ENCODE data around the gene PPP6R3. TPM values are rescaled to one million over a fixed set of nuclear protein-coding genes. Genes with fewer than 3 reads are reported as not detected.

Gene PPP6R3
- total RNA-seq, 1 experiment from 2014 or later = 122 TPM

GRCh38 chr11:68565768-68566167 is 105.2 kb downstream of the PPP6R3 start:
- H3K36me3 Mint-ChIP-seq (ENCODE audit: insufficient read depth, unreplicated experiment) = peaks cover 69% of the 10 kb centered on the region
- no peak overlapping the region for H3K27ac Mint-ChIP-seq (ENCODE audit: unreplicated experiment)
- intact Hi-C loops (cut with micrococcal nuclease; ENCODE audit: unreplicated experiment) = no loop called here
- no peaks in the 10 kb centered on the region for H3K9me3 Mint-ChIP-seq (ENCODE audit: low read depth, unreplicated experiment)
- BruUV-seq (replicated peaks) = no TSS peak
- no peak overlapping the region for H3K4me3 Mint-ChIP-seq (ENCODE audit: low read depth, unreplicated experiment)
- no peaks in the 10 kb centered on the region for H3K4me1 Mint-ChIP-seq (ENCODE audit: low read depth, unreplicated experiment)
- DNase-seq = no peak
- CTCF ChIA-PET = no interaction called here
- TF ChIP-seq CTCF (IDR thresholded peaks at IDR 0.05; ENCODE audit: unreplicated experiment) = no peak
- no peaks in the 10 kb centered on the region for H3K27me3 Mint-ChIP-seq (ENCODE audit: unreplicated experiment)

- DNase-seq = no peak
These were observed 107.0 kb downstream of the PPP6R3 start for GRCh38 chr11:68567553-68567952.

GRCh38 chr11:68569357-68569756 is 108.8 kb downstream of the PPP6R3 start:
- CTCF ChIA-PET = no interaction called here
- no TSS peak for BruUV-seq (replicated peaks)
- Mint-ChIP-seq H3K9me3 (ENCODE audit: low read depth, unreplicated experiment) (no peaks in the 10 kb centered on the region), H3K27me3 (ENCODE audit: unreplicated experiment) (no peaks in the 10 kb centered on the region), H3K36me3 (ENCODE audit: insufficient read depth, unreplicated experiment) (peaks cover 65% of the 10 kb centered on the region), H3K27ac (ENCODE audit: unreplicated experiment) (no peak overlapping the region), H3K4me3 (ENCODE audit: low read depth, unreplicated experiment) (no peak overlapping the region), H3K4me1 (ENCODE audit: low read depth, unreplicated experiment) (no peaks in the 10 kb centered on the region)
- no peak for DNase-seq
- intact Hi-C loops (cut with micrococcal nuclease; ENCODE audit: unreplicated experiment) = no loop called here
- no peak for TF ChIP-seq CTCF (IDR thresholded peaks at IDR 0.05; ENCODE audit: unreplicated experiment)

More at GRCh38 chr11:68567553-68567952, 107.0 kb downstream of the PPP6R3 start:
- peaks cover 66% of the 10 kb centered on the region for H3K36me3 Mint-ChIP-seq (ENCODE audit: insufficient read depth, unreplicated experiment)
- intact Hi-C loops (cut with micrococcal nuclease; ENCODE audit: unreplicated experiment) = no loop called here
- H3K27ac Mint-ChIP-seq (ENCODE audit: unreplicated experiment) = no peak overlapping the region
- no peak for TF ChIP-seq CTCF (IDR thresholded peaks at IDR 0.05; ENCODE audit: unreplicated experiment)
- BruUV-seq (replicated peaks) = no TSS peak
- no peak overlapping the region for H3K4me3 Mint-ChIP-seq (ENCODE audit: low read depth, unreplicated experiment)
- no peaks in the 10 kb centered on the region for H3K9me3 Mint-ChIP-seq (ENCODE audit: low read depth, unreplicated experiment)
- H3K27me3 Mint-ChIP-seq (ENCODE audit: unreplicated experiment) = no peaks in the 10 kb centered on the region
- CTCF ChIA-PET = no interaction called here
- H3K4me1 Mint-ChIP-seq (ENCODE audit: low read depth, unreplicated experiment) = no peaks in the 10 kb centered on the region

GRCh38 chr11:68570691-68571090 is 110.1 kb downstream of the PPP6R3 start:
- H3K4me1 Mint-ChIP-seq (ENCODE audit: low read depth, unreplicated experiment) = no peaks in the 10 kb centered on the region
- CTCF ChIA-PET = no interaction called here
- DNase-seq = no peak
- no TSS peak for BruUV-seq (replicated peaks)
- H3K4me3 Mint-ChIP-seq (ENCODE audit: low read depth, unreplicated experiment) = no peak overlapping the region
- no peaks in the 10 kb centered on the region for H3K27me3 Mint-ChIP-seq (ENCODE audit: unreplicated experiment)
- no peaks in the 10 kb centered on the region for H3K9me3 Mint-ChIP-seq (ENCODE audit: low read depth, unreplicated experiment)
- H3K36me3 Mint-ChIP-seq (ENCODE audit: insufficient read depth, unreplicated experiment) = peaks cover 60% of the 10 kb centered on the region
- H3K27ac Mint-ChIP-seq (ENCODE audit: unreplicated experiment) = no peak overlapping the region
- intact Hi-C loops (cut with micrococcal nuclease; ENCODE audit: unreplicated experiment) = no loop called here
- TF ChIP-seq CTCF (IDR thresholded peaks at IDR 0.05; ENCODE audit: unreplicated experiment) = no peak
